ENCODE results near the gene SLC27A1.

SLC27A1 gene

GRCh38 chr19:17435218-17435617 lies 35.1 kb upstream of the SLC27A1 start:
- H3K4me3 ChIP-seq (ENCODE audit: low read length): no peak overlapping the region
- no peak for TF ChIP-seq CTCF (IDR thresholded peaks at IDR 0.05; ENCODE audit: insufficient read depth, low read depth, low read length, missing control alignments)
- DNase-seq (ENCODE audit: low read depth): no peak

DNA sequence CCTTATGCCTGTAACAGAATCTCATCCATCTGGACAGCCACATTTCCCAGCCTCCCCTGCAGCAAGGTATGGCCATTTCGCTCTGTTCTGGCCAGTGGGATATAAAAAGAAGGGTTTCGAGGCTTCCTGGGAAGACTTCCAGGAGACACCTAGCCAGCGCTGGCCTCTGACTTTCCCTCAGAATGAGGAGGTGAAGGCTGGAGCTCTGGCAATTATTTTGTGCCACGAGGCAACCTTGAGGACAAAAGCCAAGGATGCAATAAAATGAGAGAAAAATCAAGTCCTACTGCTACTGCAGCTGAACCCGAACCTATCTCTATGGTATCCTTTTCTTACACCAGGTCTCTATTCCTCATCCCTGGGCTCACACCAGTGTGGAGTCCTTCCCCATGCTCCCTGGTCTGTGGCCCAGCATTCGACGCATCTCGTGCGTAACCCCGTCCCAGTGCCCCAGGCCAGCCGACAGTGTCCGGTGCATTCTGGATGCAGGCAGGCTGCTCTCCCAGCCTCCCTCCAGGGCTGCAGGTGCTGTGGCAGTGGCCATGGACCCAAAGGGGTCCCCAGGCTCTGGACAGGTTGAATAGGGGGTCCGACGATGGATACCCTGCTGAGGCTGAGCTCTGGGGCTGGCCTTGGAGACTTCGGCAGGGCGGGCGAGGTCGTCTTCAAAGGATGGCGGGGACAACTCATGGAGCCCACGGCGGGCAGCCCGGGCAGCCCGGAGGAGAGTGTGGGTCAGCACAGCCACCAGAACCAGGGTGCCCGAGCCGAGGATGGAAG lies 34.0 kb upstream of the SLC27A1 start:
- no peak for DNase-seq (ENCODE audit: low read depth)
- no peak overlapping the region for H3K4me3 ChIP-seq (ENCODE audit: low read length)
- TF ChIP-seq CTCF (IDR thresholded peaks at IDR 0.05; ENCODE audit: insufficient read depth, low read depth, low read length, missing control alignments): no peak

- DNase-seq (ENCODE audit: low read depth): no peak
- no peak overlapping the region for H3K4me3 ChIP-seq (ENCODE audit: low read length)
- no peak for TF ChIP-seq CTCF (IDR thresholded peaks at IDR 0.05; ENCODE audit: insufficient read depth, low read depth, low read length, missing control alignments)
Observed at GRCh38 chr19:17436874-17437267, 33.5 kb upstream of the SLC27A1 start.

DNA sequence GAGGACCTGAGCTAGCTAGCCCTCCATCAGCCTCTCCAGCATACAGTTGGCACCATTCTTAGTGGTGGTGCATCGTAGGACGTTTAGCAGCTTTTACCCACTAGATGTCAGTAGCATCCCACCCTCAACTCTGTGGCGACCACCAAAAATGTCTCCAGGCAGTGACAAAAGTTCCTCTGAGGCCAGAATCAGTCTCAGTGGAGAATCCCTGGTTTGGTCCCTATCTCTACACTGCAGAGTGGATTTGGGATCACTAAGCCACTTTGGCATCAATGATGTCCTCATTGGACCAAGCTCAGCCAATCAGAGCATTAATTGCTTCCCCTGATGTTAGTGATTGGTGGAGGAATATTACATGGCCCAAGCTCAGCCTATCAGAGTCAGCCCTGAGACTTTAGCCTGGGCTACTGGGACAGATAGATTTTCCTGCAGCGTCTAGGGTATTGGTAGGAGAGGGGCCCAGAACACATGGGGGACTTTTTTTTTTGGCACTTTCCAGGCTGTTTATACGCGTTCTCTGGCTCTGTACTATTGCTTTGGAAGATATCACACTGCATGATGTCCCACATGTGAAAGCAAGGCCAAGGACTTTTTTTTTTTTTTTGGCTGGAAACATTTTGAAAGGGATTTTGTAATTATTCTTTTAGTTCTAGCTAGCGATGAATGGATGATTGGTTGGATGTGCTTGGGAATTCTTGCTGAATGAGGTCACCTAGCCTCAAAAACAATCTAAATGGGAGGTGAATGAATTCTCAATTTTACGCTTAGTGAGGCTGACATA lies 28.9 kb upstream of the SLC27A1 start:
- H3K4me3 ChIP-seq (ENCODE audit: low read length): no peak overlapping the region
- peak; percentile 50 for TF ChIP-seq CTCF (IDR thresholded peaks at IDR 0.05; ENCODE audit: insufficient read depth, low read depth, low read length, missing control alignments)
- DNase-seq (ENCODE audit: low read depth): peak; percentile 32

DNA sequence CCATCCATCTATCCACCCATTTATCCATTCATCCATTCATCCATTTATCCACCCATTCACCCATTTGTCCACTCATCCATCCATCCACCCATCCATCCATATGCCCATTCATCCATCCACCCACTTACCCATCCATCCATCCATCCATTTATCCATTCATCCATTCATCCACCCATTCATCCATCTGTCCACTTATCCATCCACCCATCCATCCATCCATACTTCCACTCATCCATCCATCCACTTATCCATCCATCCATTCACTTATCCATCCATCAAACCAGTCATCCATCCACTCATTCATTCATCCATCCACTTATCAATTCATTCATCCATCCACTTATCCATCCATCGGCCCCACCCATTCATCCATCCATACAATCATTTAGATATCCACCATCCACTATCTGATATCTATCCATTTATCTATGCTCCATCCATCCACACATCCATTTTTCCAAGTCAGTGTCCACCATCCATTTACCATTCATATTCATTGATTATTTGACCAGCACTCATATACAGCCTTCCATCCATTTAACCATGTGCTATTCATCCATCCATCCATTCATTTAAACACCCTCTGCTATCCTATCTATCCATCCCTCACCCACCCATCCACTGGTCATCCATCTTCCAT lies 24.7 kb upstream of the SLC27A1 start:
- H3K4me3 ChIP-seq (ENCODE audit: low read length): no peak overlapping the region
- no peak for TF ChIP-seq CTCF (IDR thresholded peaks at IDR 0.05; ENCODE audit: insufficient read depth, low read depth, low read length, missing control alignments)
- no peak for DNase-seq (ENCODE audit: low read depth)

DNA sequence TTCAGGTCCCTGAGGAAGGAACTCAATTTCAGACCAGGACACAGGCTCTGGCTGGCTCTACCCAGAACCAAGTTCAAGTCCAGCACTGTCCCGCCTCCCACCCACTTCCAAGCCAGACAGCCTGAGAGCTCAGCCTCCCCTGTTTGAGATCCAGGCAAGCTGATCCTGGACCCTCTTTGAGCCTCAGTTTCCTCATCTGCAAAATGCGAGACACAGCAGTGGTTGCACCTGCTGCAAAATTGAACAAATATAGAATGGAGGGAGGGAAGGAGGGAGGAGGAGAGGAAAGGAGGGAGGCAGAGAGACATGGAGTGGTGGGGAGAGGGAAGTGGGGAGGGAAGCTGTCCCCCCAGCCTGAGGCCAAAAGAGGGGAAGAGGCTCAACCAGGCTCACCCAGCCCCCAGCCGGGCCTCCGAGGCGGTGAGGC lies 22.6 kb upstream of the SLC27A1 start:
- no peak for DNase-seq (ENCODE audit: low read depth)
- no peak for TF ChIP-seq CTCF (IDR thresholded peaks at IDR 0.05; ENCODE audit: insufficient read depth, low read depth, low read length, missing control alignments)
- H3K4me3 ChIP-seq (ENCODE audit: low read length): no peak overlapping the region

Measured in epithelial cell of esophagus (primary cell).